BLaER1 (cell line): Measurements from ENCODE around the gene FBLN2.
A peak's percentile ranks its signal among the peaks of the same experiment; 100 is the strongest.
"Not testable (repeated sequence)": the region's sequence is repeated elsewhere in the genome, so short reads cannot be mapped to it uniquely, and the experiment has no call there.

Source experiments
- H3K27ac ChIP-seq: shearing (Covaris generic); formaldehyde crosslinking; 2 replicates; pipeline ENCODE4 v1.8.1; 2022
- H3K27me3 ChIP-seq: shearing (Covaris generic); formaldehyde crosslinking; 2 replicates; pipeline ENCODE4 v1.8.1; 2022
- H3K36me3 ChIP-seq: shearing (Covaris generic); formaldehyde crosslinking; 2 replicates; pipeline ENCODE4 v1.8.1; 2022
- H3K4me1 ChIP-seq: shearing (Covaris generic); formaldehyde crosslinking; 2 replicates; pipeline ENCODE4 v1.8.1; 2022
- H3K4me2 ChIP-seq: shearing (Covaris generic); formaldehyde crosslinking; 2 replicates; pipeline ENCODE4 v1.8.1; 2022
- H3K4me3 ChIP-seq: shearing (Covaris generic); formaldehyde crosslinking; 2 replicates; pipeline ENCODE4 v1.8.1; 2022
- H3K9ac ChIP-seq: shearing (Covaris generic); formaldehyde crosslinking; 2 replicates; pipeline ENCODE4 v1.8.1; 2022
- H3K9me3 ChIP-seq: shearing (Covaris generic); formaldehyde crosslinking; 2 replicates; pipeline ENCODE4 v1.8.1; 2022
- H4K20me1 ChIP-seq: shearing (Covaris generic); formaldehyde crosslinking; 2 replicates; pipeline ENCODE4 v1.8.1; 2022
- Cebpa-rat ChIP-seq: shearing (Covaris generic); IDR thresholded peaks from 2 replicates; pipeline ENCODE4 v1.8.1; 2022

The FBLN2 gene

GRCh38 chr3:13548696-13549622, at the start of gene FBLN2:
FBLN2 (plus strand) TSS chr3:13549125; CDS start chr3:13570356, 21,231 bp downstream.
- H3K4me3 ChIP-seq: peak within 1 kb of the TSS; percentile 54
- H3K36me3 ChIP-seq: no peaks in the 10 kb centered on the region
- no peak within 1 kb of the TSS for H3K27ac ChIP-seq
- TF ChIP-seq Cebpa-rat: no peak
- peaks cover 78% of the 10 kb centered on the region for H3K4me1 ChIP-seq
- H3K4me2 ChIP-seq: peak within 1 kb of the TSS; percentile 79
- H4K20me1 ChIP-seq: peaks cover 24% of the 10 kb centered on the region; the same call in 1 of the 2 replicates
- H3K27me3 ChIP-seq: peaks cover 20% of the 10 kb centered on the region
- H3K9me3 ChIP-seq: no peaks in the 10 kb centered on the region
- no peak within 1 kb of the TSS for H3K9ac ChIP-seq

DNA sequence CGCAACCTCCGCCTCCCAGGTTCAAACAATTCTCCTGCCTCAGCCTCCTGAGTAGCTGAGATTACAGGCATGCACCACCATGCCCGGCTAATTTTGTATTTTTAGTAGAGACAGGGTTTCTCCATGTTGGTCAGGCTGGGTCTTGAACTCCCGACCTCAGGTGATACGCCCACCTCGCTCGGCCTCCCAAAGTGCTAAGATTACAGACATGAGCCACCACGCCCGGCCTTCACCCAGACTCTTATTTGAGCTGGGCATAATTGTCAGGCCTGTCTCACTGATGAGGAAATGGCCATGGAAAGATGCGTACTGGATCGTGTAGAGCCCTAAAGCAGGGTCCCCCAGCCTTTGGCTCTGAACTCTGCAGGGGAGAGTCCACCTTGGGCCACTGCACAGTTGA, 49.7 kb upstream of the FBLN2 start:
- not testable (repeated sequence) for H3K4me2 ChIP-seq, H3K9me3 ChIP-seq

DNA sequence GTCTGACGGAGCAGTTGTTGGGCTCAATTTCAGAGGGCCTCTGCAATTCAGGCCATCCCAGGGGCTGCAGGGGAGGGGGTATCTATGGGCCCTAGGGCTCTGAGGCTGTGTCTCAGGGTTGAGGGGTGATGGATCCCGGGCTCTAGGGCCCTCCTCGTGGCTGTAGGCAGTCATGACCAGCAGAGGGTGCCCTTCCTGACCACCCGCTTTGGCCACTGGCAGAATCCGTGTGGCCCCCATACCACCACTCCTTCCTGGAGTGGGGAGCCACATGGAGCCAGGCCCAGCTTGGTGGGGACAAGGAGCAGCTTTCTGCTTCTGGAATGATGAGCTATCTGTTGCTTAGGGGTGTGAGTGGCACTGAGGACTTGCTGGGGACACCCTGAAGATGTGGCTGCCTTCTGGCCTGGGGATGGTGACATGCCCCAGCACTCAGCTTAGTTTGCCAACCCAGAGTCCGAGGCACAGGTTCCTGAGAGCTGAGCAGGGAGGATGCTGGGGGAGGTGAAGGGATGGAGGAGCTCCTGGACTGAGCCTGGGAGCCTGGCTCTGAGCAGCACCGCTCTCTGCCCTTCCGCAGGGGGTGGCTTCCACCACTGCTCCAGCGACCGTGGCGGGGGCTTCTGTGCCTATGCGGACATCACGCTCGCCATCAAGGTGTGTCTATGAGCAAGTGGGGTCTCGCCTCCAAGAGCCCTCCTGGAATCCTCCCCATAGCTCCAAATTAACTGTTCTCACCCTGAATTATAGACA, 48.6 kb upstream of the FBLN2 start:
- Histone ChIP-seq H3K4me2 (no peak overlapping the region), H3K27me3 (no peaks in the 10 kb centered on the region), H3K27ac (no peak overlapping the region), H3K9ac (no peak overlapping the region), H3K36me3 (no peaks in the 10 kb centered on the region), H3K9me3 (no peaks in the 10 kb centered on the region), H3K4me1 (no peaks in the 10 kb centered on the region), H3K4me3 (no peak overlapping the region), H4K20me1 (no peaks in the 10 kb centered on the region)
- no peak for TF ChIP-seq Cebpa-rat

More for the DNA sequence above, 49.7 kb upstream of the FBLN2 start:
- not testable (repeated sequence) for H3K4me1 ChIP-seq, H3K36me3 ChIP-seq, H3K27ac ChIP-seq, H4K20me1 ChIP-seq, H3K27me3 ChIP-seq, H3K9ac ChIP-seq, H3K4me3 ChIP-seq

DNA sequence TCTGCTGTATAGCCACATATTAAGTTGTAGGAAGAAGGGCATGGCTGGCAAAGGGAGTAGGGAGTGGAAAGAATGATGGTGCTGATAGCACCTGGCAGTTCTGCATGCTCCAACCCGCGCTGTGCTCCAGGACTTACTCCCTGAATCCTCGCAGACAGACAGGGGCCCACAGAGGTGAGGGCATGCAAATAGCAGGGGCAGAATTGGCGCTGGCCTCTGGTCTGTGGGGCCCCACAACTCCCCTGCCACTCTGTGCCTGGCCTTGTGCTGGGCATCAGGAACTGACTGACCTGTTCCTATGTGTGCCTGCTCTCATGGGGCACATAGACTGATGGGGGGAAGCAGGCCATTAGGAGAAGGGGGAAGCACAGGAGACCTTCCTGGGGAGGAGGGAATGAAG, 47.9 kb upstream of the FBLN2 start:
- Histone ChIP-seq H3K36me3 (no peaks in the 10 kb centered on the region), H3K27me3 (no peaks in the 10 kb centered on the region), H3K27ac (no peak overlapping the region), H3K4me3 (no peak overlapping the region), H3K4me2 (no peak overlapping the region), H3K9ac (no peak overlapping the region), H4K20me1 (no peaks in the 10 kb centered on the region), H3K4me1 (no peaks in the 10 kb centered on the region), H3K9me3 (no peaks in the 10 kb centered on the region)
- no peak for TF ChIP-seq Cebpa-rat

DNA sequence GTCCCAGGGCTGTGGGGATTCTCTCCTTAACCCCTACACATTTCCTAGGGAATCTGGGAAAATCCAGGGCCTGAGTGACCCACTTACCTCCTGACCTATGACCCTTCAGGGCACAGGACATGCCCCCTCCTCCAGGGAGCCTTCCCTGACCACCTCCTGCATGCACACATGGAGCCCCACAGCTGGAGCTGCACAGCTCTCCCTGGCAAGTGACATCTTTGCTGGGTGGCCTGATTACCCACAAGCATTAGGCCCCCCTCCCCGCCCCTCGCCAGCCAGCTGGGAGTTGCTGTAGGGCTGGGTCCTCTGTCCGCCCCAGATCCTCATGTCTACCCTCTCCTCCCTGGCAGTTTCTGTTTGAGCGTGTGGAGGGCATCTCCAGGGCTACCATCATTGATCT, 47.4 kb upstream of the FBLN2 start:
- no peaks in the 10 kb centered on the region for H3K27me3 ChIP-seq
- no peak overlapping the region for H3K4me3 ChIP-seq
- no peak overlapping the region for H3K4me2 ChIP-seq
- no peak for TF ChIP-seq Cebpa-rat
- no peaks in the 10 kb centered on the region for H3K36me3 ChIP-seq
- no peaks in the 10 kb centered on the region for H3K4me1 ChIP-seq
- H3K9me3 ChIP-seq: no peaks in the 10 kb centered on the region
- no peaks in the 10 kb centered on the region for H4K20me1 ChIP-seq
- no peak overlapping the region for H3K9ac ChIP-seq
- no peak overlapping the region for H3K27ac ChIP-seq

DNA sequence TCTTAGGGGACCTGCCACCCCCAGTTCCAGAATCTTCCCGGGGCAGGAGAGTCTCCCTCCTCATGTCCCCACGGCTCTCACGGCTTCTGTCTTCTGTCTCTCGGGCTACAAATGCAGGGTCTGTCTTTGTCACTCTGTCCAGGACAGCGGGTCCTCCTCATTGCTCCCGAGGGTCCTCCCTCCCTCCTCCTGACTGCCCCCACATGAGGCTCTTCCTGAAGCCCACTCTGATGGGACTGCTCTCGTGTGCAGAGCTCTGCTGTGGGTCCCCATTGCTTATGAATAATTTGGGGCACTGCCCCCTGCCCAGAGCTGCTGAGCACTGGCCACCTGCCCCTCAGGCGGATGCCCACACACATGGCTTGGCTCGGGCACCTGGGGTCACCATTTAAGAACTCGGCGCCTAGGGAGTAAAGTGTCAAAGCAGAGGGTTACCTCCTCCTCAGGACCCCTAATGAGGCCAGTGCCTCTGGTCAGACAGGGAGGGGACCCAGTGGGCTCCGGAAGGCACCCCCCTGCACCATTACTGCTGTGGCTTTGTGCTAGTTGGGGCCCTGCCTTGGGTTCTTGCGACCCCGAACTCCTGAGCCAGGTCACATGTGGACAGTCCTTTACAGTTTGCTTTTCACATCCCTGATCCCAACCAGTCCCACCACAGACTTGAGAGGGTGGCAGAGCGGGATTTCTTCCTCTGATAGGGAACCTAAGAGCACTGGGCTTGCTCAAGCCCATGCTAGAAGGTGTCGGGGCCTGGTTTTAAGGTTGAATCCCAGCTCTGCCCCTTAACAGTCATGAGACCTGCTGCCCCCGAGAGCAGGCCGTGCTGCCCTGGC, 46.8 kb upstream of the FBLN2 start:
- no peak for TF ChIP-seq Cebpa-rat
- Histone ChIP-seq H4K20me1 (no peaks in the 10 kb centered on the region), H3K4me3 (no peak overlapping the region), H3K36me3 (no peaks in the 10 kb centered on the region), H3K9me3 (no peaks in the 10 kb centered on the region), H3K4me1 (no peaks in the 10 kb centered on the region), H3K4me2 (no peak overlapping the region), H3K27me3 (no peaks in the 10 kb centered on the region), H3K27ac (no peak overlapping the region), H3K9ac (no peak overlapping the region)

DNA sequence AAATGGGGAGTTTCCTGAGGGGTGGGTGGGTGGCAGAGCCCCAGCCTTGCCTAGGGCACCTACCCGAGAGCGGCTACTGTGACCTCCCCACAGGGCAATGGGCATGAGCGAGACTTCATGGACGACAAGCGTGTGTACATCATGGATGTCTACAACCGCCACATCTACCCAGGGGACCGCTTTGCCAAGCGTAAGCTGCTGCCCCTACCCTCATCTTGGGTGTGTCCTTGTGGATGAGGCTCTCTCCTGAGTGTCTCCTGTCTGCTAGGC, 46.2 kb upstream of the FBLN2 start:
- Histone ChIP-seq H3K27ac (no peak overlapping the region), H3K4me2 (no peak overlapping the region), H3K36me3 (no peaks in the 10 kb centered on the region), H4K20me1 (no peaks in the 10 kb centered on the region), H3K27me3 (no peaks in the 10 kb centered on the region), H3K9me3 (no peaks in the 10 kb centered on the region), H3K4me1 (peaks cover 4% of the 10 kb centered on the region; the same call in 1 of the 2 replicates), H3K4me3 (no peak overlapping the region), H3K9ac (no peak overlapping the region)
- no peak for TF ChIP-seq Cebpa-rat

GRCh38 chr3:13504161-13504831, 44.6 kb upstream of the FBLN2 start:
- no peaks in the 10 kb centered on the region for H3K27me3 ChIP-seq
- H3K27ac ChIP-seq: no peak overlapping the region
- H3K4me2 ChIP-seq: no peak overlapping the region
- H3K9me3 ChIP-seq: no peaks in the 10 kb centered on the region
- H3K9ac ChIP-seq: no peak overlapping the region
- no peaks in the 10 kb centered on the region for H4K20me1 ChIP-seq
- H3K4me3 ChIP-seq: no peak overlapping the region
- H3K4me1 ChIP-seq: peaks cover 7% of the 10 kb centered on the region; the same call in 1 of the 2 replicates
- no peak for TF ChIP-seq Cebpa-rat
- no peaks in the 10 kb centered on the region for H3K36me3 ChIP-seq
